HL-60 (cell line): Measurements from ENCODE around the gene UBE2J1.

Experiments used
- DNase-seq, 2 experiments: peaks; one replicate each; pipeline ENCODE4 v3.0.0-alpha.2; 2010 to 2020; ENCODE audit warnings: low read depth in 1 of 2, low spot score in 1 of 2
- H3K27ac ChIP-seq: fragments of 250-450 bp; sonication (Bioruptor Pico); replicated peaks from 2 replicates; pipeline ENCODE4 v1.5.1; 2020; ENCODE audit warnings: mild to moderate bottlenecking, moderate library complexity
- H3K27me3 ChIP-seq: fragments of 250-450 bp; sonication (Bioruptor Pico); 2 replicates; pipeline ENCODE4 v1.5.1; 2021; ENCODE audit warnings: mild to moderate bottlenecking, moderate library complexity; ENCODE audit not compliant: insufficient read depth, poor library complexity, severe bottlenecking
- H3K4me3 ChIP-seq: replicated peaks from 2 replicates; pipeline ENCODE4 v1.5.1; 2011; ENCODE audit warnings: mild to moderate bottlenecking, control low read depth, low read length; ENCODE audit not compliant: insufficient read depth
- GABPA ChIP-seq: IDR thresholded peaks from 2 replicates; pipeline ENCODE4 v1.6.1; 2012; ENCODE audit warnings: low read depth
- POLR2AphosphoS5 ChIP-seq: IDR thresholded peaks from 2 replicates; pipeline ENCODE4 v1.6.1; 2012; ENCODE audit warnings: low read depth
- SPI1 ChIP-seq: IDR thresholded peaks from 2 replicates; pipeline ENCODE4 v1.6.1; 2012; ENCODE audit warnings: low read depth, mild to moderate bottlenecking, borderline replicate concordance
- TF ChIP-seq, protein P1 (sequence below): IDR thresholded peaks from one replicate; pipeline ENCODE4 v1.5.1; 2011; ENCODE audit warnings: low read length, control low read depth, inconsistent platforms; ENCODE audit not compliant: insufficient read depth
- TF ChIP-seq, protein P2 (sequence below): IDR thresholded peaks from 2 replicates; pipeline ENCODE4 v1.6.1; 2012; ENCODE audit warnings: low read depth; ENCODE audit not compliant: insufficient replicate concordance

Gene UBE2J1

GRCh38 chr6:89339565-89339964, 13.0 kb downstream of the UBE2J1 start:
- Histone ChIP-seq H3K27me3 (no peaks in the 10 kb centered on the region), H3K27ac (no peak overlapping the region), H3K4me3 (no peak overlapping the region)
- TF ChIP-seq, protein P1, sequence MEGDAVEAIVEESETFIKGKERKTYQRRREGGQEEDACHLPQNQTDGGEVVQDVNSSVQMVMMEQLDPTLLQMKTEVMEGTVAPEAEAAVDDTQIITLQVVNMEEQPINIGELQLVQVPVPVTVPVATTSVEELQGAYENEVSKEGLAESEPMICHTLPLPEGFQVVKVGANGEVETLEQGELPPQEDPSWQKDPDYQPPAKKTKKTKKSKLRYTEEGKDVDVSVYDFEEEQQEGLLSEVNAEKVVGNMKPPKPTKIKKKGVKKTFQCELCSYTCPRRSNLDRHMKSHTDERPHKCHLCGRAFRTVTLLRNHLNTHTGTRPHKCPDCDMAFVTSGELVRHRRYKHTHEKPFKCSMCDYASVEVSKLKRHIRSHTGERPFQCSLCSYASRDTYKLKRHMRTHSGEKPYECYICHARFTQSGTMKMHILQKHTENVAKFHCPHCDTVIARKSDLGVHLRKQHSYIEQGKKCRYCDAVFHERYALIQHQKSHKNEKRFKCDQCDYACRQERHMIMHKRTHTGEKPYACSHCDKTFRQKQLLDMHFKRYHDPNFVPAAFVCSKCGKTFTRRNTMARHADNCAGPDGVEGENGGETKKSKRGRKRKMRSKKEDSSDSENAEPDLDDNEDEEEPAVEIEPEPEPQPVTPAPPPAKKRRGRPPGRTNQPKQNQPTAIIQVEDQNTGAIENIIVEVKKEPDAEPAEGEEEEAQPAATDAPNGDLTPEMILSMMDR, result no peak
- DNase-seq, result no peak

DNA sequence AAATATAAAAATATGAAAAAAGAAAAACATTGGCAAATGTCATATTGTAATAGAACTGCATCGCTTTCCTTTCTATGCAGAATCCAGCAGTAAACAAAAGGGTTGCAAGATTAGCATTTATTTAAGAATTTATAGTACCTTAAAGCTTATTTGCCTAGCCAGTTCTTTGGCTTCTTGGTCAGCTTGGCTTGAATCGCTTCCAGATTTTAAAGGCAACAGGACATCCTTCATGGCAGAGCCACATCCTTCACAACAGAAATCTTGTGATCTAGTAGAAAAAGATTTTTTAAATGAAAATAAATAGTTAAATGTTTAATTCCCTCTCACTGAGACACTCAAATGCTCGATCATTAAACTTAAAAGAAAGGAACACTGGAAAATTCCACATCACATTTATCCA, 17.4 kb downstream of the UBE2J1 start:
- no peak overlapping the region for H3K27ac ChIP-seq
- no peaks in the 10 kb centered on the region for H3K27me3 ChIP-seq
- TF ChIP-seq GABPA, result no peak
- TF ChIP-seq SPI1, result no peak
- no peak for TF ChIP-seq POLR2AphosphoS5
- TF ChIP-seq, protein P1, result no peak
- TF ChIP-seq, protein P2, sequence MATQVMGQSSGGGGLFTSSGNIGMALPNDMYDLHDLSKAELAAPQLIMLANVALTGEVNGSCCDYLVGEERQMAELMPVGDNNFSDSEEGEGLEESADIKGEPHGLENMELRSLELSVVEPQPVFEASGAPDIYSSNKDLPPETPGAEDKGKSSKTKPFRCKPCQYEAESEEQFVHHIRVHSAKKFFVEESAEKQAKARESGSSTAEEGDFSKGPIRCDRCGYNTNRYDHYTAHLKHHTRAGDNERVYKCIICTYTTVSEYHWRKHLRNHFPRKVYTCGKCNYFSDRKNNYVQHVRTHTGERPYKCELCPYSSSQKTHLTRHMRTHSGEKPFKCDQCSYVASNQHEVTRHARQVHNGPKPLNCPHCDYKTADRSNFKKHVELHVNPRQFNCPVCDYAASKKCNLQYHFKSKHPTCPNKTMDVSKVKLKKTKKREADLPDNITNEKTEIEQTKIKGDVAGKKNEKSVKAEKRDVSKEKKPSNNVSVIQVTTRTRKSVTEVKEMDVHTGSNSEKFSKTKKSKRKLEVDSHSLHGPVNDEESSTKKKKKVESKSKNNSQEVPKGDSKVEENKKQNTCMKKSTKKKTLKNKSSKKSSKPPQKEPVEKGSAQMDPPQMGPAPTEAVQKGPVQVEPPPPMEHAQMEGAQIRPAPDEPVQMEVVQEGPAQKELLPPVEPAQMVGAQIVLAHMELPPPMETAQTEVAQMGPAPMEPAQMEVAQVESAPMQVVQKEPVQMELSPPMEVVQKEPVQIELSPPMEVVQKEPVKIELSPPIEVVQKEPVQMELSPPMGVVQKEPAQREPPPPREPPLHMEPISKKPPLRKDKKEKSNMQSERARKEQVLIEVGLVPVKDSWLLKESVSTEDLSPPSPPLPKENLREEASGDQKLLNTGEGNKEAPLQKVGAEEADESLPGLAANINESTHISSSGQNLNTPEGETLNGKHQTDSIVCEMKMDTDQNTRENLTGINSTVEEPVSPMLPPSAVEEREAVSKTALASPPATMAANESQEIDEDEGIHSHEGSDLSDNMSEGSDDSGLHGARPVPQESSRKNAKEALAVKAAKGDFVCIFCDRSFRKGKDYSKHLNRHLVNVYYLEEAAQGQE, result no peak
- no peak overlapping the region for H3K4me3 ChIP-seq
- no peak for DNase-seq

DNA sequence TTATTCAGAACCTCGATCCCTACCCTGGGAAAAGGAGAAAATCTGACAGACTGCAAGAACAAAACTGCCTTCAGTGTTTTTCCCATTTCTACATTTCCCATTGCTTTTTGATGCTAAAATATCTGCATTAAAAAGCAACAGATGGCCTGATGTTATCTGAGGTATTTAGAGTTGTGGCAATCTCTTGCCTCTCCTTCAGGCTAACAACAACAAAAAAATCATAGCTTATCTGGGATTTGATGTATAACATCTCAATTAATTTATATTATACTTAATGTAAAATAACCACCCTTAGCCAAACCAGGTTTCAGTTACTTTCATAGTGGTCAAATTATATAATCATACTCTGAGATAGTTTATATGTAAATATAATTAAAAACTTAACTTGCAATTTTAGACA, 21.6 kb downstream of the UBE2J1 start:
- Histone ChIP-seq H3K27ac (no peak overlapping the region), H3K4me3 (no peak overlapping the region), H3K27me3 (no peaks in the 10 kb centered on the region)
- DNase-seq, result no peak
- TF ChIP-seq, protein P2, result no peak
- TF ChIP-seq SPI1, result no peak
- TF ChIP-seq POLR2AphosphoS5, result no peak
- TF ChIP-seq, protein P1, result no peak
- no peak for TF ChIP-seq GABPA

DNA sequence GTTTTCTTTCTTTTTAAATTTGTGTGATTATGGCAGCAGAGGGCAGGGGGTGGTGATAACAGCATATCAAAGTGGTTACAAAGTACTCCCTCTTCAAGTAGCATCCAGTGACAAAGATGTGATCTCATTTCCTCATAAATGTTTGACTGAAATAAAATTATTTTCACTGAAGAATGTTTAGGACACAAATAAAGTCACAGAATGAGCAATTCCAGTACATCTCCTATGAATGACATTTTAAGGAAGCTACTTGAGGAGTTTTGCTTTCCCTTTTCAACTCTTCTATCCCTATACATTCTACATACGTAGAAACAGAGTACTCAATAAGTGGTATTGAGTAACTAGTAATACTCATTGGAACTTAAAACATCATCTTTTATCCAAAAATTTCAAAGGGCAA, 23.5 kb downstream of the UBE2J1 start:
- TF ChIP-seq POLR2AphosphoS5 (no peak), GABPA (no peak), SPI1 (no peak)
- TF ChIP-seq, protein P2, result no peak
- TF ChIP-seq, protein P1, result no peak
- Histone ChIP-seq H3K27ac (no peak overlapping the region), H3K27me3 (no peaks in the 10 kb centered on the region), H3K4me3 (no peak overlapping the region)
- DNase-seq, result no peak
